NCI-H2029 (cell line): ENCODE results near the gene APBB2.
A peak's percentile ranks its signal among the peaks of the same experiment; 100 is the strongest.

ENCODE experiments used
- DNase-seq: peaks from one replicate; lab custom pipeline; 2025; lab: John Stamatoyannopoulos, UW

The APBB2 gene

GRCh38 chr4:41214136-41214824 lies at the start of gene APBB2:
APBB2 (minus strand) TSS chr4:41214542; CDS start chr4:41033254, 181,288 bp downstream.
- peak; percentile 96 for DNase-seq

- DNase-seq: no peak
These were observed 47.9 kb upstream of the APBB2 start for GRCh38 chr4:41262198-41262597.

GRCh38 chr4:41260116-41260733 lies 45.9 kb upstream of the APBB2 start:
- no peak for DNase-seq

- peak; percentile 28 for DNase-seq
These were observed 44.4 kb upstream of the APBB2 start for GRCh38 chr4:41258783-41259182.

GRCh38 chr4:41257906-41258305 lies 43.6 kb upstream of the APBB2 start:
- no peak for DNase-seq

- peak; percentile 32 for DNase-seq
These were observed 43.0 kb upstream of the APBB2 start for GRCh38 chr4:41257257-41257901.

GRCh38 chr4:41256740-41257256 lies 42.5 kb upstream of the APBB2 start, which contains the start of gene UCHL1:
UCHL1 (plus strand) TSS chr4:41256928; CDS start chr4:41256977, 49 bp downstream.
- DNase-seq: peak; percentile 16

GRCh38 chr4:41256131-41256739 lies 41.9 kb upstream of the APBB2 start:
- DNase-seq: no peak

- no peak for DNase-seq
These were observed 31.6 kb upstream of the APBB2 start for GRCh38 chr4:41245983-41246382.

GRCh38 chr4:41241919-41242318 lies 27.6 kb upstream of the APBB2 start:
- DNase-seq: no peak

- DNase-seq: no peak
These were observed 22.2 kb upstream of the APBB2 start for GRCh38 chr4:41236508-41236907.

- DNase-seq: no peak
These were observed 21.7 kb upstream of the APBB2 start for GRCh38 chr4:41236032-41236431.

GRCh38 chr4:41232856-41233255 lies 18.5 kb upstream of the APBB2 start:
- no peak for DNase-seq

GRCh38 chr4:41232406-41232805 lies 18.1 kb upstream of the APBB2 start:
- DNase-seq: no peak

GRCh38 chr4:41227902-41228301 lies 13.6 kb upstream of the APBB2 start:
- DNase-seq: no peak

- no peak for DNase-seq
These were observed 7.7 kb upstream of the APBB2 start for GRCh38 chr4:41221850-41222645.

- DNase-seq: no peak
These were observed 5.1 kb upstream of the APBB2 start for GRCh38 chr4:41219421-41219950.

GRCh38 chr4:41218703-41219102 lies 4.4 kb upstream of the APBB2 start:
- no peak for DNase-seq

GRCh38 chr4:41217374-41217773 lies 3.0 kb upstream of the APBB2 start:
- DNase-seq: no peak

- DNase-seq: no peak
These were observed 2.6 kb upstream of the APBB2 start for GRCh38 chr4:41217020-41217333.

GRCh38 chr4:41216294-41217019 lies 2.1 kb upstream of the APBB2 start:
- peak; percentile 85 for DNase-seq
